K562 treated with DMSO at 1 percent for 12 hours (cell line): ENCODE results near the gene PAN3. TPM values are rescaled to one million over a fixed set of nuclear protein-coding genes. Genes with fewer than 3 reads are reported as not detected.

ENCODE experiments used
- total RNA-seq: library from RNA; unstranded; fragments of 300-600 nt; gene quantifications from 2 replicates; pipeline ENCODE4 v1.2.3, GENCODE V29; 2022; ENCODE audit not compliant: insufficient read depth

Gene PAN3, protein sequence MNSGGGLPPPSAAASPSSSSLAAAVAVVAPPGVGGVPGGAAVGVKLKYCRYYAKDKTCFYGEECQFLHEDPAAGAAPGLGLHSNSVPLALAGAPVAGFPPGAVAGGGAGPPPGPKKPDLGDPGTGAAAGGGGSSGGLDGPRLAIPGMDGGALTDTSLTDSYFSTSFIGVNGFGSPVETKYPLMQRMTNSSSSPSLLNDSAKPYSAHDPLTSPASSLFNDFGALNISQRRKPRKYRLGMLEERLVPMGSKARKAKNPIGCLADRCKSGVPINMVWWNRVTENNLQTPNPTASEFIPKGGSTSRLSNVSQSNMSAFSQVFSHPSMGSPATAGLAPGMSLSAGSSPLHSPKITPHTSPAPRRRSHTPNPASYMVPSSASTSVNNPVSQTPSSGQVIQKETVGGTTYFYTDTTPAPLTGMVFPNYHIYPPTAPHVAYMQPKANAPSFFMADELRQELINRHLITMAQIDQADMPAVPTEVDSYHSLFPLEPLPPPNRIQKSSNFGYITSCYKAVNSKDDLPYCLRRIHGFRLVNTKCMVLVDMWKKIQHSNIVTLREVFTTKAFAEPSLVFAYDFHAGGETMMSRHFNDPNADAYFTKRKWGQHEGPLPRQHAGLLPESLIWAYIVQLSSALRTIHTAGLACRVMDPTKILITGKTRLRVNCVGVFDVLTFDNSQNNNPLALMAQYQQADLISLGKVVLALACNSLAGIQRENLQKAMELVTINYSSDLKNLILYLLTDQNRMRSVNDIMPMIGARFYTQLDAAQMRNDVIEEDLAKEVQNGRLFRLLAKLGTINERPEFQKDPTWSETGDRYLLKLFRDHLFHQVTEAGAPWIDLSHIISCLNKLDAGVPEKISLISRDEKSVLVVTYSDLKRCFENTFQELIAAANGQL
- 2.1 and 10.4 TPM in 2 replicates for total RNA-seq

DNA sequence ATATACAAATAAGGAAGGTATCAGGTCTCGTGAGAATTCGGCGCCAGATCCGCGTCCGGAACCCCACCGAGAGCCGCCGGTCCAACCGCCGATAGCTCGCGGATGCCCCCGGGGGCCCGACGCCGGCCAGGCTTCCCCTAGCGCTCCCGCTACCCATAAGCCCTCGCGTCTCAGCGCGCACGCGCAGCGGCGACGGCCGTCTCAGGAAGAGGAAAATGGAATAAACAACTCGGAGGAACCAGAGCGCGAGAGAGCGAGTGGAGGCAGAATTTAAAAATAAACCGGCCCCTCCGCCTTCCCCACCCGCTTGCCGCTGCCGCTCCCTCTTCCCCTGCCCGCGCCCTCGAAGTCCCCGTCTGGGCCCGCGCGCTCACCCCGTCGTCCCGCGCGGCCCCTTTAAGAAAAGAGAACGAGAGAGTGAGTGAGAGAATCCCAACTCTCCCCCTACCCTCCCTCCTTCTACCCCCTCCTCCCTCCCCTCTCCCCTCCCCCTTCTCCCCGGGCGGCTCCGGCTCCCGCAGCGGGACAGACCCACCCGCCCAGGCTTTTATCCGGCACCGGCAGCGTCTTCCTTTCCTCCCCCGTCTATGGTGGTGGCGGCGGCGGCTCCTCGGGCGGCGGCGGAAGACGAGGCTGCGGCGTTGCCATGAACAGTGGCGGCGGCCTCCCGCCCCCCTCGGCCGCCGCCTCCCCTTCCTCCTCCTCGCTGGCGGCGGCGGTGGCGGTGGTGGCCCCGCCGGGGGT lies at the start of gene PAN3:
Gene PAN3 (plus strand): TSS at position 534 of the 744 bp plus-strand sequence. CDS start 113 bp downstream, at position 647.

DNA sequence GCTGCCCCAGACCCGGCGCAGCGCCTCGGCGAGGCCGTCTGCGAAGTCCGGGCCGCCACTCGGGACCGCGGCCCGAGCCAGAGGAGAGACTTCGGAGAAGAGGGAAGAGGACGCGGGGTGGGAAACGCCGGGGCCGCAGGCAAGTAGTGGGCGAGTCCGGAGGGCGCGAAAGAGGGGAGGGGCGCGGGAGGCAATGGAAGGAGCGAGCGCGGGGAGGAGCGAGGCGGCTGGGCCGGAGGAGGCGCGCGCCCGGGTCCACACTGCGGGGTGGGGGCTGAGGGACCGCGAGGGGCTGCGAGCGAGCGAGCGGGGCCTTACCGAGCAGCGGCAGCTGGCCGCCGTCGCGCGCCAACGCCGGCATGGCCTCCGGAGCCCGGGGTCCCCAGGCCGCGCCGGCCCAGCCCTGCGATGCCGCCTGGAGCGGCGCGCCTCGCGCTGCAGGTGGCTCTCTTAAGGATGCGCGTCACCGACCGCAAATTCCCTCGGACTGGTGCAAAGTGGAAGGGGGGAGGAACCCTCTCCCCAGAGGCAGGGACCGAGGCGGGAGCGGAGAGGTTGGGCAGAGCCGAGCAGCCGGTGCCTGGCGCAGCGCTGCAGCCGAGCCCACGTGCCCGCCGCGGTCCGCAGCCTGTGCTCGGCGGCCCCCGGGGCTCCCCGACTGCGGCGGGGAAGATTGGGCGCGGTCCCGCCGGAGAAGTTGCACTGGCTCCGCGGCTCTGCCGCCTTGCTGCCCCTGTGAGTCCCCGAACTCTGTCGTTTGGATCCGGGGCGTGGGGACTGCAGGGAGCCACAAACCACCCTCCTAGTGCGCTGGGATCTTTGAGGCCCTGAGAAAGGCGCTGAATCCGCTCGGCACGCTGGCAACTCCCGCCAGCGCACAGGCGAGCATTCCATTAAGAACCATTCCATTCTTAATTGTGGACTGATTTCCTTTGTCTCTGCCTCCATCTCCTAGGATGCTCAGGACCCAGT lies 37.9 kb upstream of the PAN3 start, which contains the start of gene FLT3:
Gene FLT3 (minus strand): TSS at position 427 of the 972 bp plus-strand sequence. CDS start 66 bp downstream, at position 361.

Other genes with a start within 250 kb of the PAN3 start
- not detected in 2 replicates for gene PDX1, start 218.5 kb upstream of the PAN3 start, total RNA-seq
- gene CDX2, start 169.2 kb upstream of the PAN3 start, total RNA-seq, result not detected in 2 replicates
- not detected in 2 replicates for gene URAD, start 149.9 kb upstream of the PAN3 start, total RNA-seq
- gene FLT3, start 38.0 kb upstream of the PAN3 start, total RNA-seq, result not detected in 2 replicates